Activated CD4-positive, alpha-beta T cell treated with anti-CD3 and anti-CD28 coated beads, Interleukin-2, amount 10 ng/mL, durations not matched to agents 24 days and 14 days (primary cell): ENCODE data around the gene NXN. TPM values are rescaled to one million over a fixed set of nuclear protein-coding genes. Genes with fewer than 3 reads are reported as not detected.
"Not testable (repeated sequence)": the region's sequence is repeated elsewhere in the genome, so short reads cannot be mapped to it uniquely, and the experiment has no call there.

Experiments used
- DNase-seq: peaks from one replicate; pipeline ENCODE4 v3.0.0; 2022
- H3K27ac Mint-ChIP-seq: one replicate; pipeline ENCODE4 v1.8.0; 2022; ENCODE audit warnings: mild to moderate bottlenecking, mixed read lengths
- H3K27me3 Mint-ChIP-seq: one replicate; pipeline ENCODE4 v1.8.0; 2022; ENCODE audit warnings: mixed read lengths
- H3K36me3 Mint-ChIP-seq: one replicate; pipeline ENCODE4 v1.8.0; 2022; ENCODE audit warnings: low read depth, mild to moderate bottlenecking, mixed read lengths
- H3K4me1 Mint-ChIP-seq: one replicate; pipeline ENCODE4 v1.8.0; 2021; ENCODE audit warnings: mixed read lengths
- H3K4me3 Mint-ChIP-seq: one replicate; pipeline ENCODE4 v1.8.0; 2022; ENCODE audit warnings: mild to moderate bottlenecking, moderate library complexity, mixed read lengths
- H3K9me3 Mint-ChIP-seq: one replicate; pipeline ENCODE4 v1.8.0; 2021; ENCODE audit warnings: mixed read lengths
- intact Hi-C: fragments of 100-400 bp; cut with micrococcal nuclease; formaldehyde crosslinking; loops from one replicate; pipeline ENCODE4 v1.15.1; 2023
- total RNA-seq: library from RNA; stranded (reverse); gene quantifications from 2 replicates; pipeline ENCODE4 v1.2.3, GENCODE V29; 2022

Gene NXN
- total RNA-seq, 1 donor from 2014 or later: 0.14 TPM

DNA sequence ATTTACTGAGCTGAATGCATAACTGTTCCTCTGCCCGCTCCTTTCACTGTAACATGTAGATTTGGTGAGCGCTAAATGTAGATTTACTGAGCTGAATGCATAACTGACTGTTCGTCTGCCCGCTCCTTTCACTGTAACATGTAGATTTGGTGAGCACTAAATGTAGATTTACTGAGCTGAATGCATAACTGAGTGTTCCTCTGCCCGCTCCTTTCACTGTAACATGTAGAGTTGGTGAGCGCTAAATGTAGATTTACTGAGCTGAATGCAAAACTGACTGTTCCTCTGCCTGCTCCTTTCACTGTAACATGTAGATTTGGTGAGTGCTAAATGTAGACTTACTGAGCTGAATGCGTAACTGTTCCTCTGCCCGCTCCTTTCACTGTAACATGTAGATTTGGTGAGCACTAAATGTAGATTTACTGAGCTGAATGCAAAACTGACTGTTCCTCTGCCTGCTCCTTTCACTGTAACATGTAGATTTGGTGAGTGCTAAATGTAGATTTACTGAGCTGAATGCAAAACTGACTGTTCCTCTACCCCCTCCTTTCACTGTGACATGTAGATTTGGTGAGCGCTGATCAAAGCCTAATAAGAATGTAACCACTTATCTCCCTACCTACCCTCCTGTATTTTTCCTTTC lies 224.1 kb downstream of the NXN start:
- H3K27me3 Mint-ChIP-seq, H3K27ac Mint-ChIP-seq, H3K9me3 Mint-ChIP-seq, H3K4me3 Mint-ChIP-seq, DNase-seq, intact Hi-C loops: not testable (repeated sequence)
- Mint-ChIP-seq H3K36me3 (peaks cover 33% of the 10 kb centered on the region), H3K4me1 (peaks cover 20% of the 10 kb centered on the region)

DNA sequence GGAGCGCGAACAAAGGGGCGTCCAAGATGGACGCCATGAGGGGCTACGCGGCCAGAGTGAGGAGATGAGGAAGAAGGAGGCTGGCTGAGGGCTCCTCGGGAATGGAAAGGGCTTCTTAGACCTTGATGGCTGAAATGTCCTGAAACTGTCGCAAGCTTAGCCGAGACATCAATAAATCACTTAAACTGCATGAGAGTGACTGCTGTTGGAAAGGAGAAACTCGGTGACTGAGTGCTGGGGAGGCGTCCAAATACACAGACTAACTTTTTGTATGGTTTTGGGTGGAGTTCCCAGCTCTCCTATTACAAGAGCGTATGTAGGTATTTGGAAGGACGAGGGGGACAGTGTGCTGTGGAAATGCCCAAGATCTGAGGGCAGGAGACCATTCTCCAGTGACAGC lies 226.2 kb downstream of the NXN start:
- H3K27me3 Mint-ChIP-seq: no peaks in the 10 kb centered on the region
- H3K4me1 Mint-ChIP-seq: peaks cover 31% of the 10 kb centered on the region
- peaks cover 40% of the 10 kb centered on the region for H3K36me3 Mint-ChIP-seq
- H3K4me3 Mint-ChIP-seq: peak overlapping the region; percentile 67
- intact Hi-C loops: no loop called here
- peaks cover 6% of the 10 kb centered on the region for H3K9me3 Mint-ChIP-seq
- peak overlapping the region; percentile 80 for H3K27ac Mint-ChIP-seq
- no peak for DNase-seq

DNA sequence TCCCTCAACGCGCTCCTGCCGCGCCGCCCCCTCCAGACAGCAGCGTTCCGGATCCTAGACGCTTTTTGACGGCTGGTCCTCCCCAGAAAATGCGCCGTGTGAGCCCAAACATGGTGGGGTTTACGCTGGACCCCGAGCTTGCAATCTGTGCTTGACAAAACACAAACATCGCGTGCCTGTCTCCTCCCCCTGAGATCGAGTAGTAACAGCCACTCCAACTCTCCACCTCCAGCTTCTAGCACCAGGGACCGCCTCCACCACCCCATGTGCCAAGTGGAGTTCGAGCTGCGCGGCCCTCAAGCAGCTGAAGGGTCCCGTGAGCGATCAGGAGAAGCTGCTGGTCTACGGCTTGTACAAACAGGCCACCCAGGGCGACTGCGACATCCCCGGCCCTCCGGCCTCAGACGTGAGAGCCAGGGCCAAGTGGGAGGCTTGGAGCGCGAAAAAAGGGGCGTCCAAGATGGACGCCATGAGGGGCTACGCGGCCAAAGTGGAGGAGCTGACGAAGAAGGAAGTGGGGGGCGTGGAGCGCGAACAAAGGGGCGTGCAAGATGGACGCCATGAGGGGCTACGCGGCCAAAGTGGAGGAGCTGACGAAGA lies 226.9 kb downstream of the NXN start:
- H3K27ac Mint-ChIP-seq: peak overlapping the region; percentile 95
- DNase-seq: no peak
- peaks cover 6% of the 10 kb centered on the region for H3K9me3 Mint-ChIP-seq
- H3K4me1 Mint-ChIP-seq: peaks cover 35% of the 10 kb centered on the region
- H3K27me3 Mint-ChIP-seq: no peaks in the 10 kb centered on the region
- intact Hi-C loops: loop anchor here (1.0 kb wide), 5 partner anchors 20 to 244 kb away; partner anchors contain the start of genes GLOD4, MRM3, TLCD3A and VPS53
- peaks cover 47% of the 10 kb centered on the region for H3K36me3 Mint-ChIP-seq
- peak overlapping the region; percentile 100 for H3K4me3 Mint-ChIP-seq

DNA sequence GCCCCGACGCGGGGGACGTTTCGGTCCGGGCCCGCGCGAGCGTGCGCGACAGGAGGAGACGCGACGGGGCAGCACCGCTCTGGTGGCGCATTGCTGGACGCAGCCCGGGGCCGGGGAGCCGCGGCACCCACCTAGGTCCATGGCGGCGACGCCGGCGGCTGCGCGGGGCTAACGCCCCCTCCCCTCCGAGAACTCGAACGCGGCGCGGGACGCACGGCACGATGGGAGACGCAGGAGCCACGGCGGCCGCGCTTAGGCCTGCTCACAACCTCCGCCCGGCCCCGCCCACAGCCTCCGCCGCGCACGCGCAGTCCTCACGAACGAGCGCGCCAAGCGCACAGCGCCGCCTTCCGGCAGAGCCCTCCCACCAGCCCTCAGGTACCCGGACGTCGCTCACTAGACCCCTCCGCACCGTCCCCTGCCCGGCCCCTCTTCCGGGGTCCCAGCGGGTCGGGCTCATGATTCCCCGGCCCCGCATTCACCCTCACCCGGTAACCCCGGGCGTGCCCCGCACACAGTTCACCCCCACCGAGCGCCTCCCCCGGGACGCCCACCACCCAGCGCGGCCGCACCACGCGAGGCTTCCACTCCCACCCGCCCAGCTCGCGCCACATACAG lies 227.5 kb downstream of the NXN start, which contains the start of gene GEMIN4:
Gene GEMIN4 (minus strand): TSS at position 263 of the 618 bp plus-strand sequence. CDS start 122 bp downstream, at position 141.
- Mint-ChIP-seq H3K27me3 (no peaks in the 10 kb centered on the region), H3K4me3 (peak within 1 kb of the TSS; percentile 100), H3K27ac (peak within 1 kb of the TSS; percentile 98), H3K4me1 (peaks cover 35% of the 10 kb centered on the region), H3K9me3 (peaks cover 6% of the 10 kb centered on the region), H3K36me3 (peaks cover 50% of the 10 kb centered on the region)
- intact Hi-C loops: loop anchor here (1.0 kb wide), 5 partner anchors 20 to 244 kb away; partner anchors contain the start of genes GLOD4, MRM3, TLCD3A and VPS53
- peak; percentile 100 for DNase-seq

DNA sequence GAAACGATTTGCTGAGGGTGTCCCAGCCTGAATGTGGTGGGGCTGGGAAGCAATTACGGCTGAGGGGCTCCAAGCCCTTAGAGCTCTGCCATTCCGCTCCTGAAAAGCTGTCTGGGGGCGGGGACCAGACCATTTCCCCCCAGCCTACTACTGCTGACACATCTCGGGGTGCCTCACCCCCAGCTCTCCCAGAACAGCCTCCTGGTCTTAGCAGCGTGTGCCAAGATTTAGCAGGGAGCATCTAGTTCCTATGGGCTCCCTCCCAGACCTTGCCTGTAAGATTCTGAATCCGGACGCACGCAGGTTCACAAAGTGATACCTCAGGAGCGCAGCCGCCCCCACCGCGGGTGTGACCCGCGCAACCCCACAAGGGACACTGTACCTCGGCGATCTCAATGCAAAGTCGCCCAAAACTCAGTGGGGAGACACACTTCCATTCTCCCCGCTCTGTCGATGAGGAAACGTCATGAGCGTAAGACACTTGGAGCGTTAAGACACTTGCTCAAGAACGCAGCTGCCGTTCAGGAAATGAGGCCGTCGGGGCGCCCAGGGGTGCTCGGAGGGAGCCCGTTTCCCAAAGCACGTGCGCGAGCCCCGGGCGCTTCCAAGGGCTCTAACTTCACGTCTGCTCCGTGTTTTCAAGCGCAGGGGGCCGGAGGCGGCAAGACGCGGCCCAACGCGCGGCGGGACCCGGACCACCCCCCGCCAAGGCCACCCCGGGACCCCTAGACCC lies 228.1 kb downstream of the NXN start:
- Mint-ChIP-seq H3K27ac (peak overlapping the region; percentile 98), H3K9me3 (peaks cover 6% of the 10 kb centered on the region), H3K36me3 (peaks cover 51% of the 10 kb centered on the region), H3K27me3 (no peaks in the 10 kb centered on the region), H3K4me1 (peaks cover 35% of the 10 kb centered on the region), H3K4me3 (peak overlapping the region; percentile 100)
- DNase-seq: peak; percentile 88
- intact Hi-C loops: loop anchor here (1.0 to 2.0 kb wide), 6 partner anchors 19 to 341 kb away; partner anchors contain the start of genes GLOD4, MRM3, TLCD3A and VPS53

DNA sequence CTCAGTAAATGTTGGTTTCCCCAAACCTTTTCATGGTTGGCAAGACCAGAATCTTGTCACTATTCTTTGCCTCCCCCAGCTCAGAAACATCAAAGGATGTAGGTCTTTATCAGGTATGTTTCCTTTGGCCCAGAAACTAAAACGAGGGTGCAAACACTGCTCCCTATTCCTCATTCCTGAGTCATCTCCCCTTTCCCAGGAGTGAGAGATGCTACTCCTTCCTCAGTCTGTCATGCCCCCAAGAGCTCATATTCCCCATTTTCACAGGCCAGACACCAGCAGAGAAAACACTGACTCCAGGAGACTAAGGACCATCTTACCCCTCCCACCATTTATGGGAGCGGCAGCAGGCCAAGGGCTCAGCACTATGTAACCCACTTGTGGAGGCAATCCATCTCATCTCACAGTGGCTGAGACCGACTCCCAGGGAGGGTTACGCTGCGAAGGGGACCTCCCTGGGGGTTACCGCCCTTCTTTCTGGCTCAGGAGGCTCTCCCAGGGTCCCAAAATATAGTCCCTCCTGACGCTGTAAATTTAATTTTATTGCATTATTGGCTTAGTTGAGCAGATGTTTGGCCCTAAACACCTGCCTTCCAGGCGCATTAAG lies 229.0 kb downstream of the NXN start:
- intact Hi-C loops: loop anchor here (2.0 kb wide), 1 partner anchor 340 kb away; a partner anchor contains a TSS
- H3K27me3 Mint-ChIP-seq: no peaks in the 10 kb centered on the region
- no peak for DNase-seq
- H3K9me3 Mint-ChIP-seq: peaks cover 6% of the 10 kb centered on the region
- peaks cover 35% of the 10 kb centered on the region for H3K4me1 Mint-ChIP-seq
- H3K36me3 Mint-ChIP-seq: peaks cover 55% of the 10 kb centered on the region
- peak overlapping the region; percentile 100 for H3K4me3 Mint-ChIP-seq
- H3K27ac Mint-ChIP-seq: peak overlapping the region; percentile 98

DNA sequence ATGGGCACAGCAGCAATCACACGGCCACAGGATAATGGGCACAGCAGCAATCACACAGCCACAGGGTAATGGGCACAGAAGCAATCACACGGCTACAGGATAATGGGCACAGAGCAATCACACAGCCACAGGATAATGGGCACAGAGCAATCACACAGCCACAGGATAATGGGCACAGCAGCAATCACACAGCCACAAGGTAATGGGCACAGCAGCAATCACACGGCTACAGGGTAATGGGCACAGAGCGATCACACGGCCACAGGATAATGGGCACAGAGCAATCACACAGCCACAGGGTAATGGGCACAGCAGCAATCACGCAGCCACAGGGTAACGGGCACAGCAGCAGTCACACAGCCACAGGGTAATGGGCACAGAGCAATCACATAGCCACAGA lies 230.2 kb downstream of the NXN start:
- H3K27me3 Mint-ChIP-seq, intact Hi-C loops, H3K9me3 Mint-ChIP-seq, H3K27ac Mint-ChIP-seq, DNase-seq: not testable (repeated sequence)
- Mint-ChIP-seq H3K4me3 (peak overlapping the region; percentile 64), H3K36me3 (peaks cover 60% of the 10 kb centered on the region), H3K4me1 (peaks cover 35% of the 10 kb centered on the region)

Other genes starting within 250 kb of the NXN start
- 42.3 and 43.1 TPM in 2 replicates for gene TLCD3A, start 247.2 kb downstream of the NXN start, total RNA-seq
- 71.4 and 80.3 TPM in 2 replicates for gene GEMIN4, start 227.5 kb downstream of the NXN start, total RNA-seq
- 82.4 and 83.2 TPM in 2 replicates for gene GLOD4, start 197.5 kb downstream of the NXN start, total RNA-seq
- 32.5 and 33.1 TPM in 2 replicates for gene MRM3, start 197.4 kb downstream of the NXN start, total RNA-seq
- gene TIMM22, start 17.4 kb upstream of the NXN start, total RNA-seq: 14.7 and 15.7 TPM in 2 replicates
- 58.9 and 66.4 TPM in 2 replicates for gene ABR, start 200.2 kb upstream of the NXN start, total RNA-seq